GM11168 (cell line): ENCODE measurements around the gene CRB1.

Experiments used
- in situ Hi-C: fragments of 300-500 bp; cut with MboI; formaldehyde crosslinking; loops from one replicate; pipeline ENCODE4 v1.12.0; 2022; ENCODE audit warnings: low sequenced_read_pairs; ENCODE audit not compliant: unreplicated experiment

The CRB1 gene

DNA sequence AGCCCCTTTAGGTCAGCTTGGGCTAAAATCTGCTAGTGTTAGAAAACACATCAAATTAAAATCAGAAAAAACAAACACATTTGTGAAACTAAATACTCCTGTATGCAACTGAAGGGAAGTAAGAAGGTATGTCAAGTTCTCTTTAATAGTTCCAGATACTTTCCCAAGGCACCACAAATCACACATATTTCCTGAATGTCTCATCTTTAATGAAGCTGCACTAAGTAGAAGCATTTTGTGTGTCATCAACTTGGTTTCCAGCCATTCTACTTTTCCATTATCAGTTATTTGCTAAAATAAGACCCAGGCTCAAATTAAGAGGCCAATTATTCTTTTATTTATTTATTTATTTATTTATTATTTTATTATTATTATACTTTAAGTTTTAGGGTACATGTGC lies 34.7 kb downstream of the CRB1 start:
- in situ Hi-C loops, result no loop called here

GRCh38 chr1:197303463-197303862 lies 35.4 kb downstream of the CRB1 start:
- in situ Hi-C loops, result no loop called here

DNA sequence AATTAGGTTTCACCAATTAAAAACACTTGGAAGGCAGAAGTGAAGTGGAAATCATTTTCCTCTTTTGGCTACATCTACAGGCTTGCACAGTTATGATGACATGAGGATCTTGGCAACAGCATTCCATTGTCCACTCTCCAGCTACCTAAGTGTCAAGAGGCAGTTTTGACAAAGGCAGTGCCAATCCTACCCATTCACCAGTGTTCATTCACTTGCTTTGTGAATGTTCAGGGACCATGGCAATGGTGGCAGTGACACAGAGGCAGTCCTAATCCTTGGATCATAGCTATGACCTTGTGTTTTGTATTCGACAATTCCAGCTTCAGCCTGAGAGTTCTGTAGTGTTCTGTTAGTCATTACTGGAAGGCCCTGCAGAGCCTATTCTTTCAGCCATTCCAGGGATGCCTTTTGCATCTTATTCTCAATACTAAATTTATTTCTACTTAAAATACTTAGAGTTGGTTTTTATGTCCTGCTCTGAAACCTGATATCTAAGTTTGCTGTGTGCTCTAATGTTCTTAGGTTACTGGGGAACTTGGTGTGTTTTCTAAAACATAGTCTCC lies 36.7 kb downstream of the CRB1 start:
- in situ Hi-C loops, result no loop called here

GRCh38 chr1:197305925-197306324 lies 37.9 kb downstream of the CRB1 start:
- in situ Hi-C loops, result no loop called here

- in situ Hi-C loops, result no loop called here
Measured at GRCh38 chr1:197306381-197307062, 38.5 kb downstream of the CRB1 start.

DNA sequence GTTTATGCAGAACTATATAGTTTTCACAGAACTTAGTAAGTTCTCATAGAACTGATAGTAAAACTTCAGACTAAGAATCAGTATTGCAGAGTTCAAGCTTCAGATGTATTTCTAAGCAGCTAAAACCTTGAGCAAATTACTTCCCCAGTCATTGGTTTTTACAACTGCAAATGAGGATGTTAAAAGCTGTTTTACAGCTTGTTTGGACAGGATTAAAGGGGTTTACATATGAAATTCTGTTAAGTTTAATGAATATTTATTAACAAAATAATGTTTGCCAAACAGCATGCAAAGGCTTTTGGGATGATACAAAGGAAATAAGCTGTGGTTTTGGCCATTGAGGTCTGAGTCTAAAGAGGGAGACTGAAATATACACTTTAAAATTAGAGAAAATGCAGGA lies 39.1 kb downstream of the CRB1 start:
- in situ Hi-C loops, result no loop called here

DNA sequence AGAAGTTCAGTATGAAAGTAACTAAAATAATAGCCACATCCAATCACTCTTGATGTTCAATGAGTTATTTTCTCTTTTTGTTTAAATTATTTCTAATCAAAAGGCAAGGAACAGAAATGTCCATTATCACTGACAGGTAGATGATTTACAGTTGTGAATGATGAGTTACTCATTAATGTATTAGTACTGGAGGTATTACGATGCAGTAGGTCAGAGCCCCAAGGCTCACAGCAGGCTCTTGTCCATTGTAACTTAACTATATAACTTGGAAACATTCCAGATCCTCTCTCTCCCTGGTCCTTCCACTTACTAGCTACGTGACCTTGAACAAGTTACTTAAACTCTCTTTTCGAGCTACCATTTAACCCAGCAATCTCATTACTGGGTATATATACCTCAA lies 39.5 kb downstream of the CRB1 start:
- in situ Hi-C loops, result no loop called here

DNA sequence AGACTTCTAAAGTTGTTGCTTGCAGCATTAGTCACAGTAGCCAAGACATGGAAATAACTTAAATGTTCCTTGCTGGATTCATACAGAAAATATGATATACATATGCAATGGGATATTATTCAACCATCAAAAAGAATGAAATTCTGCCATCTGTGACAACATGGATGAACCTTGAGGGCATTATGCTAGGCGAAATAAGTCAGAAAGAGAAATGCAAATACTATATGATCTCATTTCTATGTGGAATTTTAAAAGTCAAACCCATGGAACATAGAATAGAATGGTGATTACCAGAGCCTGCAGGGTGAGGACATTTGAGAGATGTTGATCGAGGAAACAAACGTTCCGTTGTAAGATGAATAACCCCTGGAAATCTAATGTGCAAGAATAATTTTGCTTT lies 43.0 kb downstream of the CRB1 start:
- in situ Hi-C loops, result no loop called here

DNA sequence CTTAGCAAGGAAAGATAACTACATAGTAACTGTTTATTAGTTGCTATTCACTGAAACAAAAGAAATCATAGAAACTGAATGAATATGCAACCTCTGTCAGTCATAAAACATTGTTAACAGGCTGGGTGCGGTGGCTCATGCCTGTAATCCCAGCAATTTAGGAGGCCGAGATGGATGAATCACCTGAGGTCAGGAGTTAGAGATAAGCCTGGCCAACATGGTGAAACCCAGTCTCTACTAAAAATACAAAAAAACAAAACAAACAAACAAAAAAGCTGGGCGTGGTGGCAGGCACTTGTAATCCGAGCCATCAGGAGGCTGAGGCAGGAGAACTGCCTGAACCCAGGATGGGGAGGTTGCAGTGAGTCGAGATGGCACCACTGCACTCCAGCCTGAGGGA lies 44.1 kb downstream of the CRB1 start:
- in situ Hi-C loops, result no loop called here

DNA sequence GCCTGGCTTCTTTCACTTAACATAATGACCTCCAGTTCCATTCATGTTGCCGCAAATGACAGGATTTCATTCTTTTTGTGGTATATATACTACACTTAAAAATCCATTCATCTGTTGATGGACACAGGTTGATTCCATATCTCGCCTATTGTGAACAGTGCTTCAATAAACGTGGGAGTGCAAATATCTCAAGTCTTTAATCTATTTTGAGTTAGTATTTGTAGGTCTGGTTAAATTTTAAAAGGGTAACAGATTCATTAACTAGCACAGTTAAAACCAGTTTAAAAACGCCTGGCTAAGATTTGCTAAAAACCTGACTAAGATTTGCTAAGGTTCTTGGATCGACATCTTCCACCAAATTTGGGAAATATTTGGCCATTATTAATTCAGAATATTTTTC lies 45.7 kb downstream of the CRB1 start:
- in situ Hi-C loops, result no loop called here

DNA sequence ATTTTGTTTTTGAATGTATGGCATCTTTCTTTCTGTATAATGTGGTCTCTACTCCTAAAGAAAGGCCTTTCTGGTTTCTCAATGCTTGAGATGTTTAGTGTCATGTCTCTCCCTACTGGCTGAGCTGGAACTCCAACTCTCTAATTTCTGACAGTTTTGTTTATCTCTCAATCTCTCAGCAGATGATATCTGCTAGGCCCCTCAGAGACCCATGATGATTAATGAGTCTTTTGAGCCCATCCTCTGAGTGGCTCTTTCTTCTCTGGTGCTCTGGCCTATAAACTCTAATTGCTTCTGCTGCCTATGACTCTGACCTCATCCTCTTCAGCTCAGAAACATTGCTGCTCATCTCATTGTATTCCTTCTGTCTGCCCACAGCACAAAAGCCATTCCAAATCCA lies 46.6 kb downstream of the CRB1 start:
- in situ Hi-C loops, result no loop called here

DNA sequence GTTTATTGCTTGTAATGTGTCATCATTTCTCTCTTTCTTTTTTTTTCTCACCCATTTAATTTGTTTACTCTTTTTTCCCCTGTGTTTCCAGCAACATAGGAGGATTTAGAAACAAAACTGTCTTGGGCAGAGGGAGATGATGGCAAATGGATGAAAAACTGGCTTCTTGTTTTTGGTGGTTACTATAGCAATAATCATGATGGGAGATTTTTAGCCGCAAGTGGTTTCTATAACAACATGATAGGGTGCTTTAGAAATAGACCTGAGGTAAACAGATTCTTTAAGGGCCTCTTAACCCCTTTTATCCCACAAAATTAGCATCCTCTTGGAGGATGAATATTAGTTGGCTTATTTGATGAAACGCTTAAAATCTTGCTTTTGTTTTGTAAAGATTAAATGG lies 51.6 kb downstream of the CRB1 start:
- in situ Hi-C loops, result no loop called here

GRCh38 chr1:197320991-197321531 lies 53.0 kb downstream of the CRB1 start:
- in situ Hi-C loops, result no loop called here

- in situ Hi-C loops, result no loop called here
Measured at GRCh38 chr1:197321811-197322210, 53.8 kb downstream of the CRB1 start.

DNA sequence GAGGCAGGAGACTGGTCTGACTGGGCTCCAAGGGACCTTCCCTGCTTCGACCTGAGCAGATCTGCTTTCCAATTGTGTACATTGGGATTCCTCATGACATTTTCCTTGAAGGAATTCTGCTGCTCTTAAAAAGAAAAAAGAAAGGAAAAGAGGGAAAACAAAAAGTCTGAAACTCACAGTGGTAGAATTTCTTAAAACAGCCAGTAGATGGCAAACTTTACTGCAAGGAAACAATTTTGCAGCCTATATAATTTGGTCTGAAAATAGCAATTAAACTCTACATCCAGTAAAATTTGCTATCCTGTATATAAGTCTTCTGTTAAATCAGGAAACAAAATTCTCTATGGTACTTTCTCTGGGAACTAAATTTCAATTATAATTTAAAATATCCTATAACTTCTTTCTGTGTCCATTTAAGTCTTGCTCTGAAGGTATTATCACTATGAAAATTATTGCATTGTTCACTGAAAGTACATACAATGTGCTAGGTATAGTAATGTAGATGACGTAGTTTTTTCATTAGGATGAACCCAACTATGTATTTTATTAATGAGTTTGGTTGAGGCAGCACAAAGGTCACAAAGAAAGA lies 59.8 kb downstream of the CRB1 start:
- in situ Hi-C loops, result no loop called here

GRCh38 chr1:197330213-197330612 lies 62.2 kb downstream of the CRB1 start:
- in situ Hi-C loops, result no loop called here

GRCh38 chr1:197331565-197331964 lies 63.5 kb downstream of the CRB1 start:
- in situ Hi-C loops, result no loop called here

- in situ Hi-C loops, result no loop called here
Measured at GRCh38 chr1:197333041-197333440, 65.0 kb downstream of the CRB1 start.

GRCh38 chr1:197336571-197336970 lies 68.5 kb downstream of the CRB1 start:
- in situ Hi-C loops, result no loop called here

- in situ Hi-C loops, result no loop called here
Measured at GRCh38 chr1:197339106-197340060, 71.3 kb downstream of the CRB1 start.

DNA sequence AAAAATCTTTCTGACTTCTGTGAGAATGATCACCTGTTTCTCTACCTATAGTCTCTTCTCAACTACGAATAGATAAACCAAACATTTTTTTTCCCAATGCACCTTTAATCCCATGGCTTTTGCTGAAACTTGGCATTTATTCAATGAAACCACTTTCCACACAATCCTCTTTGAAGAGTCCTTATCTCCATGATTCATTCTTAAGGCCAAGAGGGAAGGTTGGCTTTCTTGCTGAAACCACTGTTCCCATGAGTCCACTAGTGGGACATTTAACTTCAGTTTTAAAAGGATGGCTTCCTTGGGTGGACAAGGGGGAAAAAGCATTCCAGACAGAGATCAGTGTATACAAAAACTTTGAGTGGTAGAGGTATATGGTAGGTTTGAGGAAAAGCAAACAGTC lies 73.6 kb downstream of the CRB1 start:
- in situ Hi-C loops, result no loop called here
